ENCODE results near the gene FBXW9.

DNA sequence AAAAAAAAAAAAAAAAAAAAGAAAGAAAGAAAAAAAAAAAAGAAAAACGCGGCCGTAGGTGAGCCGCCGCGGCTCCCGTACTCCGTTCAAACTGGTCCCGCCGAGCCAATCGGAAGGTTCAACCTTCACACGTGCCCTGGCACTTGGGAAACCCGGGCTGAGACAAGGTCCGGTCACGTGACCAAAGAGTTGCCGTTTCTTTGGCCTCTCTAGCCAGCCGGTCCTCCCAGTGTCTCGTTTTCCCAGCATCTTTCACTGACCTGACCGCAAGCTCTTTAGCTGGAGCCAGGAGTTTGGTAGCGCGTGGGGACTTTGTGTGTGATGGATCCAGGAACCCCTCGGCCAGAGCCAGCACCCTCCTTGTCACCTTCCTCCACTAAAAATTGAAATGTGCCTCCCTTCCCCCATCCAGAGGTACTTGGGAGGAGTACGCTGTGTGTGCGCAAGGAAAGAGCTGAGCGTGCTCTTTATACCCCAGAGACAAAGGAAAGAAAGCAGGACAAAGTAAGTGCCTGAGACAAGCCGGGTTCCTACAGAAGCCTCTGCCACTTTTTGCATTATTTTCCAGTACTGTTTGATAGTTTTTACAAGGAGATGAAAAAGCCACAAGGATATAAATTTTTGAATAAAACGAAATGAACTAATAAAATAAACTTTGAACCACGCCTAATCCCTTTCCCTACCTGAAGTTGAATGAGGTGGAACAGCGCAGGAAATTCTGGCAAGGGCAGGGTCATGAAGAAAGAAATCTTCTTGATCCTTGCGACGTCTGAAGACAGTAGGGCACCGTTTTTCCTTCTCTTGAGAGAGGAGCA is 26.3 kb upstream of the FBXW9 start:
- TF ChIP-seq ISL1 (CRISPR knock-in tag; IDR thresholded peaks at IDR 0.05) = no peak
- TF ChIP-seq, protein P1, sequence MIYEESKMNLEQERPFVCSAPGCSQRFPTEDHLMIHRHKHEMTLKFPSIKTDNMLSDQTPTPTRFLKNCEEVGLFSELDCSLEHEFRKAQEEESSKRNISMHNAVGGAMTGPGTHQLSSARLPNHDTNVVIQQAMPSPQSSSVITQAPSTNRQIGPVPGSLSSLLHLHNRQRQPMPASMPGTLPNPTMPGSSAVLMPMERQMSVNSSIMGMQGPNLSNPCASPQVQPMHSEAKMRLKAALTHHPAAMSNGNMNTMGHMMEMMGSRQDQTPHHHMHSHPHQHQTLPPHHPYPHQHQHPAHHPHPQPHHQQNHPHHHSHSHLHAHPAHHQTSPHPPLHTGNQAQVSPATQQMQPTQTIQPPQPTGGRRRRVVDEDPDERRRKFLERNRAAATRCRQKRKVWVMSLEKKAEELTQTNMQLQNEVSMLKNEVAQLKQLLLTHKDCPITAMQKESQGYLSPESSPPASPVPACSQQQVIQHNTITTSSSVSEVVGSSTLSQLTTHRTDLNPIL (CRISPR knock-in tag; IDR thresholded peaks at IDR 0.05; ENCODE audit: low read depth) = no peak
- TF ChIP-seq, protein P2, sequence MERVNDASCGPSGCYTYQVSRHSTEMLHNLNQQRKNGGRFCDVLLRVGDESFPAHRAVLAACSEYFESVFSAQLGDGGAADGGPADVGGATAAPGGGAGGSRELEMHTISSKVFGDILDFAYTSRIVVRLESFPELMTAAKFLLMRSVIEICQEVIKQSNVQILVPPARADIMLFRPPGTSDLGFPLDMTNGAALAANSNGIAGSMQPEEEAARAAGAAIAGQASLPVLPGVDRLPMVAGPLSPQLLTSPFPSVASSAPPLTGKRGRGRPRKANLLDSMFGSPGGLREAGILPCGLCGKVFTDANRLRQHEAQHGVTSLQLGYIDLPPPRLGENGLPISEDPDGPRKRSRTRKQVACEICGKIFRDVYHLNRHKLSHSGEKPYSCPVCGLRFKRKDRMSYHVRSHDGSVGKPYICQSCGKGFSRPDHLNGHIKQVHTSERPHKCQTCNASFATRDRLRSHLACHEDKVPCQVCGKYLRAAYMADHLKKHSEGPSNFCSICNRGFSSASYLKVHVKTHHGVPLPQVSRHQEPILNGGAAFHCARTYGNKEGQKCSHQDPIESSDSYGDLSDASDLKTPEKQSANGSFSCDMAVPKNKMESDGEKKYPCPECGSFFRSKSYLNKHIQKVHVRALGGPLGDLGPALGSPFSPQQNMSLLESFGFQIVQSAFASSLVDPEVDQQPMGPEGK (CRISPR knock-in tag; IDR thresholded peaks at IDR 0.05; ENCODE audit: borderline replicate concordance) = no peak
- no peak for TF ChIP-seq TCF4 (CRISPR knock-in tag; IDR thresholded peaks at IDR 0.05; ENCODE audit: borderline replicate concordance)
- TF ChIP-seq, protein P3, sequence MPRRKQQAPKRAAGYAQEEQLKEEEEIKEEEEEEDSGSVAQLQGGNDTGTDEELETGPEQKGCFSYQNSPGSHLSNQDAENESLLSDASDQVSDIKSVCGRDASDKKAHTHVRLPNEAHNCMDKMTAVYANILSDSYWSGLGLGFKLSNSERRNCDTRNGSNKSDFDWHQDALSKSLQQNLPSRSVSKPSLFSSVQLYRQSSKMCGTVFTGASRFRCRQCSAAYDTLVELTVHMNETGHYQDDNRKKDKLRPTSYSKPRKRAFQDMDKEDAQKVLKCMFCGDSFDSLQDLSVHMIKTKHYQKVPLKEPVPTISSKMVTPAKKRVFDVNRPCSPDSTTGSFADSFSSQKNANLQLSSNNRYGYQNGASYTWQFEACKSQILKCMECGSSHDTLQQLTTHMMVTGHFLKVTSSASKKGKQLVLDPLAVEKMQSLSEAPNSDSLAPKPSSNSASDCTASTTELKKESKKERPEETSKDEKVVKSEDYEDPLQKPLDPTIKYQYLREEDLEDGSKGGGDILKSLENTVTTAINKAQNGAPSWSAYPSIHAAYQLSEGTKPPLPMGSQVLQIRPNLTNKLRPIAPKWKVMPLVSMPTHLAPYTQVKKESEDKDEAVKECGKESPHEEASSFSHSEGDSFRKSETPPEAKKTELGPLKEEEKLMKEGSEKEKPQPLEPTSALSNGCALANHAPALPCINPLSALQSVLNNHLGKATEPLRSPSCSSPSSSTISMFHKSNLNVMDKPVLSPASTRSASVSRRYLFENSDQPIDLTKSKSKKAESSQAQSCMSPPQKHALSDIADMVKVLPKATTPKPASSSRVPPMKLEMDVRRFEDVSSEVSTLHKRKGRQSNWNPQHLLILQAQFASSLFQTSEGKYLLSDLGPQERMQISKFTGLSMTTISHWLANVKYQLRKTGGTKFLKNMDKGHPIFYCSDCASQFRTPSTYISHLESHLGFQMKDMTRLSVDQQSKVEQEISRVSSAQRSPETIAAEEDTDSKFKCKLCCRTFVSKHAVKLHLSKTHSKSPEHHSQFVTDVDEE (CRISPR knock-in tag; IDR thresholded peaks at IDR 0.05) = no peak

Data from SK-N-SH treated with all-trans-retinoic acid at 6 μM for 48 hours (cell line).